HCT116 (cell line): Measurements from ENCODE around the gene MACC1.

ENCODE experiments used
- ATF3 ChIP-seq: IDR thresholded peaks from 2 replicates; pipeline ENCODE4 v1.6.1; 2012
- CBX3 ChIP-seq: IDR thresholded peaks from 2 replicates; pipeline ENCODE4 v1.6.1; 2012; ENCODE audit warnings: low read depth
- CTCF ChIP-seq, 3 experiments: fragments of 200-600 bp in 1 of 3; sonication (generic) in 1 of 3; IDR thresholded peaks in 2 of 3; conservative IDR thresholded peaks in 1 of 3; 2 replicates each; pipeline ENCODE4 v1.5.1; 2012 to 2017; ENCODE audit warnings: low read depth in 2 of 3, low read length in 2 of 3, antibody characterized with exemption in 1 of 3, borderline replicate concordance in 1 of 3, control low read depth in 1 of 3, mild to moderate bottlenecking in 1 of 3, mixed read lengths in 1 of 3, mixed run types in 1 of 3, moderate library complexity in 1 of 3; ENCODE audit not compliant: insufficient read depth in 1 of 3
- ELF1 ChIP-seq: IDR thresholded peaks from 2 replicates; pipeline ENCODE4 v1.6.1; 2012; ENCODE audit warnings: low read depth, borderline replicate concordance
- EZH2 ChIP-seq: fragments of 200-600 bp; sonication (generic); IDR thresholded peaks from 2 replicates; pipeline ENCODE4 v1.6.1; 2017; ENCODE audit warnings: antibody characterized with exemption, mixed run types
- FOSL1 ChIP-seq: IDR thresholded peaks from 2 replicates; pipeline ENCODE4 v1.6.1; 2012; ENCODE audit warnings: low read depth
- MAX ChIP-seq: IDR thresholded peaks from 2 replicates; pipeline ENCODE4 v1.6.1; 2012
- POLR2A ChIP-seq: IDR thresholded peaks from 2 replicates; pipeline ENCODE4 v1.7.0; 2011; ENCODE audit warnings: borderline replicate concordance; ENCODE audit not compliant: insufficient read depth, insufficient read length; ENCODE audit errors: extremely low read depth
- POLR2AphosphoS5 ChIP-seq: IDR thresholded peaks from 2 replicates; pipeline ENCODE4 v1.6.1; 2011; ENCODE audit warnings: mild to moderate bottlenecking, low read depth, low read length, moderate library complexity
- RAD21 ChIP-seq: IDR thresholded peaks from 2 replicates; pipeline ENCODE4 v1.6.1; 2012; ENCODE audit warnings: low read depth, mild to moderate bottlenecking
- SIN3A ChIP-seq: IDR thresholded peaks from 2 replicates; pipeline ENCODE4 v1.6.1; 2012; ENCODE audit warnings: low read depth
- ZBTB33 ChIP-seq: IDR thresholded peaks from 2 replicates; pipeline ENCODE4 v1.6.1; 2011; ENCODE audit warnings: mild to moderate bottlenecking, low read length, moderate library complexity; ENCODE audit not compliant: insufficient replicate concordance; ENCODE audit errors: extremely low read depth
- ZFX ChIP-seq: fragments of 450-650 bp; IDR thresholded peaks from 2 replicates; pipeline ENCODE4 v1.6.1; 2017
- ZNF274 ChIP-seq: fragments of 200-500 bp; sonication (Bioruptor generic); IDR thresholded peaks from 2 replicates; pipeline ENCODE4 v1.6.1; 2014; ENCODE audit warnings: mild to moderate bottlenecking, low read depth, low read length, inconsistent platforms

- TF ChIP-seq CTCF (IDR thresholded peaks at IDR 0.05 in 2 of 3, conservative IDR thresholded peaks at IDR 0.05 in 1 of 3; ENCODE audit: borderline replicate concordance in 1 of 3, insufficient read depth in 1 of 3, low read depth in 2 of 3, low read length in 2 of 3) = no peak
- TF ChIP-seq RAD21 = no peak
- TF ChIP-seq EZH2 = no peak
- TF ChIP-seq CBX3 = no peak
- no peak for TF ChIP-seq POLR2AphosphoS5
- TF ChIP-seq POLR2A = no peak
- TF ChIP-seq ZNF274 = no peak
- no peak for TF ChIP-seq ZBTB33
- TF ChIP-seq MAX = no peak
- TF ChIP-seq ELF1 = no peak
- no peak for TF ChIP-seq SIN3A
- TF ChIP-seq FOSL1 = no peak
- no peak for TF ChIP-seq ZFX
- TF ChIP-seq ATF3 = no peak
Observed at GRCh38 chr7:20249376-20249775, 32.2 kb upstream of the MACC1 start.
